ENCODE measurements around the gene CEBPE. TPM values are rescaled to one million over a fixed set of nuclear protein-coding genes. Genes with fewer than 3 reads are reported as not detected.

The CEBPE gene
- total and polyA plus RNA-seq, 4 donors = 0.08 to 4.4 (median 0.16) TPM; not detected in 1

- TF ChIP-seq CTCF (IDR thresholded peaks at IDR 0.05; ENCODE audit: low read depth, low read length, missing input control) = no peak
- no peak for TF ChIP-seq GABPA (IDR thresholded peaks at IDR 0.05 in 1 of 2, conservative IDR thresholded peaks at IDR 0.05 in 1 of 2)
- no peak for TF ChIP-seq ATF3 (IDR thresholded peaks at IDR 0.05)
- TF ChIP-seq SP1 (IDR thresholded peaks at IDR 0.05) = no peak
- no peak for TF ChIP-seq JUND (IDR thresholded peaks at IDR 0.05)
- TF ChIP-seq HNF4G (IDR thresholded peaks at IDR 0.05) = no peak
- no peak for TF ChIP-seq TAF1 (conservative IDR thresholded peaks at IDR 0.05)
- TF ChIP-seq REST (IDR thresholded peaks at IDR 0.05) = no peak
- TF ChIP-seq EGR1 (IDR thresholded peaks at IDR 0.05; ENCODE audit: low read depth in 2 of 2) = no peak
- TF ChIP-seq MAX (IDR thresholded peaks at IDR 0.05) = no peak
- TF ChIP-seq RAD21 (IDR thresholded peaks at IDR 0.05) = no peak
- H3K36me3 ChIP-seq (ENCODE audit: control insufficient read depth in 4 of 4, insufficient read depth in 3 of 4, low read depth in 1 of 4, low read length in 3 of 4) = peaks cover 8 to 74% (median 64%) of the 10 kb centered on the region in 4 donors
- peak overlapping the region in 1 of 2 donors; percentile 26 for H3K27ac ChIP-seq (ENCODE audit: low read depth in 1 of 2, low read length in 2 of 2)
- 82% methylated on average over 5 of the region's 5 CpGs for WGBS
- peaks cover 0 to under 1% (median 0%) of the 10 kb centered on the region in 4 donors for H3K4me1 ChIP-seq (ENCODE audit: control insufficient read depth in 4 of 4, insufficient read depth in 4 of 4, low read length in 3 of 4)
- no peak overlapping the region for H3K9ac ChIP-seq (ENCODE audit: low read depth in 1 of 2, low read length in 2 of 2)
- H3K9me3 ChIP-seq (ENCODE audit: control insufficient read depth in 4 of 4, low read length in 3 of 4) = no peaks in the 10 kb centered on the region
- no peaks in the 10 kb centered on the region for H3K27me3 ChIP-seq (ENCODE audit: control insufficient read depth in 4 of 4, insufficient read depth in 4 of 4, low read length in 3 of 4)
- no peak for DNase-seq (ENCODE audit: low spot score)
- no peak overlapping the region for H3K4me3 ChIP-seq (ENCODE audit: low read depth in 1 of 3, low read length in 3 of 3)
These were observed 41.1 kb downstream of the CEBPE start for GRCh38 chr14:23077962-23078361.

- 66% methylated on average over 5 of the region's 5 CpGs for WGBS
- no peak overlapping the region for H3K4me3 ChIP-seq (ENCODE audit: low read depth in 1 of 3, low read length in 3 of 3)
- peaks cover 2 to 9% (median 6%) of the 10 kb centered on the region in 4 donors for H3K4me1 ChIP-seq (ENCODE audit: control insufficient read depth in 4 of 4, insufficient read depth in 4 of 4, low read length in 3 of 4)
- TF ChIP-seq REST (IDR thresholded peaks at IDR 0.05) (no peak), ZBTB33 (IDR thresholded peaks at IDR 0.05) (no peak), CTCF (IDR thresholded peaks at IDR 0.05; ENCODE audit: low read depth, low read length, missing input control) (peak; percentile 44), SP1 (IDR thresholded peaks at IDR 0.05) (no peak), HNF4A (conservative IDR thresholded peaks at IDR 0.05) (no peak), HNF4G (IDR thresholded peaks at IDR 0.05) (no peak), YY1 (IDR thresholded peaks at IDR 0.05) (peak; percentile 21), FOXA2 (IDR thresholded peaks at IDR 0.05) (no peak), NR2F2 (IDR thresholded peaks at IDR 0.05) (no peak), RAD21 (IDR thresholded peaks at IDR 0.05) (peak; percentile 57 to 67), FOXA1 (IDR thresholded peaks at IDR 0.05) (no peak), RXRA (IDR thresholded peaks at IDR 0.05) (no peak), TAF1 (conservative IDR thresholded peaks at IDR 0.05) (no peak)
- DNase-seq (ENCODE audit: low spot score) = no peak
- H3K9ac ChIP-seq (ENCODE audit: low read depth in 1 of 2, low read length in 2 of 2) = no peak overlapping the region
- H3K27me3 ChIP-seq (ENCODE audit: control insufficient read depth in 4 of 4, insufficient read depth in 4 of 4, low read length in 3 of 4) = no peaks in the 10 kb centered on the region
- no peak overlapping the region for H3K27ac ChIP-seq (ENCODE audit: low read depth in 1 of 2, low read length in 2 of 2)
- peaks cover 8 to 76% (median 65%) of the 10 kb centered on the region in 4 donors for H3K36me3 ChIP-seq (ENCODE audit: control insufficient read depth in 4 of 4, insufficient read depth in 3 of 4, low read depth in 1 of 4, low read length in 3 of 4)
- H3K9me3 ChIP-seq (ENCODE audit: control insufficient read depth in 4 of 4, low read length in 3 of 4) = no peaks in the 10 kb centered on the region
These were observed 42.2 kb downstream of the CEBPE start for GRCh38 chr14:23076785-23077408.
